GM18508 (cell line): ENCODE data around the gene INPPL1.

Experiments used
- ATAC-seq: cut with Tn5 transposase; IDR thresholded peaks from one replicate; pipeline ENCODE4 v1.9.1; 2021; ENCODE audit warnings: moderate number of reproducible peaks; ENCODE audit not compliant: insufficient read depth, unreplicated experiment

INPPL1 gene

DNA sequence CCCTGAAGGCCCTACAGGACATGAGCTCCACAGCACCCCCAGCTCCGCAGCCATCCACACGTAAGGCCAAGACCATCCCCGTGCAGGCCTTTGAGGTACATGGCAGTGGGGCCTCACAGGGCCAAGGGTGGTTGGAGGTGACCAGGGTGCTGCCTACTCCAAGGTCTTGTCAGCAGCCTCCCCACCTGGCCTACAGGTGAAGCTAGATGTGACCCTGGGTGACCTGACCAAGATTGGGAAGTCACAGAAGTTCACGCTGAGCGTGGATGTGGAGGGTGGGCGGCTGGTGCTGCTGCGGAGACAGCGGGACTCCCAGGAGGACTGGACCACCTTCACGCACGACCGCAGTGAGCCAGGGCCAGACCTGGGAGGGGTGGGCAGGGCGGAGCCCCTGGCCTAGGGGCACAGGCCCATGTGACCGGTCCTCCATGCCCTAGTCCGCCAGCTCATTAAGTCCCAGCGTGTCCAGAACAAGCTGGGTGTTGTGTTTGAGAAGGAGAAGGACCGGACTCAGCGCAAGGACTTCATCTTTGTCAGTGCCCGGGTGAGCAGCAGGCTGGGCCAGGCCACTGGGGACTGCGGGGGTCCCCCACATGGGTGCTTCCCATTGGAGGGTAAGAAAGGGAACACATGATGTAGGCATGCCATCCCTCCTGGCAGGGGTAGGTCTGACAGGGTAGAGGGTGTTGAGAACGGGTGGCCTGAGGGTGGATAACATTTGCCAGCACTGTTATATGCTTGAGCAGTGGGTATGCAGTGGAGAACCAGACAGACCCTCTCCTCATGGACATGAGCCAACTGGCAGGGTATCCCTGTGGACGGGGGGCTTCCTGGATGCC is 5.6 kb downstream of the INPPL1 start:
- no peak for ATAC-seq

GRCh38 chr11:72230764-72231365 is 6.3 kb downstream of the INPPL1 start:
- no peak for ATAC-seq

DNA sequence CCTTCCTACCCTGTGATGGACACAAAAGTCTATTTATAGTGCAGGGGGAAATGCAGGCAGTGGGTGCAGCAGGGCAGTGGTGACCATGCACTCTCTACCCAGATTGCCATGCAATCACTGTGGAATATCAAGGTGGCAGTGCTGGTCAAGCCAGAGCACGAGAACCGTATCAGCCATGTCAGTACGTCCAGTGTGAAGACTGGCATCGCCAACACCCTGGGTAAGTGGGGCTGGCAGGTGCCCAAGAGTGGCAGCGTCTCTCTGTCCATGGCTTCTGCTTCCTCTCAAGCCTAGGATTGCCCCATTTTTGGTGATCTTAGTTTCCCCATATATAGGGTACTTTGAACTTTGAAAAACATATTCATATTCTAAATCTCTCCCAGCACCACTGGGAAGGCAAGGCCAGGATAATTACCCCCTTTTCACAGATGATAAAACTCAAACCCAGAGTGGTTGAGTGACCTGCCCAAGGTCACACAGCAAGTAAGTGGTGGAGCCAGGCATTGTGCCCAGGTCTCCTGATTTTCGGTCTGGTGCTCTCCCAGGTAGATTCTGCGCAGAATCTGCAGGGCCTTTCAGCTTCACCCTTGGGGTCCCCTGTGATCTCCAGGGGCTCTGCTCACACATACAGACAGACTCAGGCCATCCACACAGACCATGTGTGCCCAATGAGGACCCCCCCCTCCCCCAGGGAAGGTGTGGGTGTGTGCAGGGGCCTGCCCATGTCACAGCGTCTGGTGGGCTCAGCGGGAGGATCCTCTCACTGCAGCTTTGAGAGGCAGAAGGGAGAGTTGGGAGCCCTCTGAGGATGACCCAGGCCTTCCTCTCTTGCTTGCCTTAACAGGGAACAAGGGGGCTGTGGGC is 7.1 kb downstream of the INPPL1 start:
- no peak for ATAC-seq

- no peak for ATAC-seq
These were observed 7.9 kb downstream of the INPPL1 start for GRCh38 chr11:72232260-72233055.

DNA sequence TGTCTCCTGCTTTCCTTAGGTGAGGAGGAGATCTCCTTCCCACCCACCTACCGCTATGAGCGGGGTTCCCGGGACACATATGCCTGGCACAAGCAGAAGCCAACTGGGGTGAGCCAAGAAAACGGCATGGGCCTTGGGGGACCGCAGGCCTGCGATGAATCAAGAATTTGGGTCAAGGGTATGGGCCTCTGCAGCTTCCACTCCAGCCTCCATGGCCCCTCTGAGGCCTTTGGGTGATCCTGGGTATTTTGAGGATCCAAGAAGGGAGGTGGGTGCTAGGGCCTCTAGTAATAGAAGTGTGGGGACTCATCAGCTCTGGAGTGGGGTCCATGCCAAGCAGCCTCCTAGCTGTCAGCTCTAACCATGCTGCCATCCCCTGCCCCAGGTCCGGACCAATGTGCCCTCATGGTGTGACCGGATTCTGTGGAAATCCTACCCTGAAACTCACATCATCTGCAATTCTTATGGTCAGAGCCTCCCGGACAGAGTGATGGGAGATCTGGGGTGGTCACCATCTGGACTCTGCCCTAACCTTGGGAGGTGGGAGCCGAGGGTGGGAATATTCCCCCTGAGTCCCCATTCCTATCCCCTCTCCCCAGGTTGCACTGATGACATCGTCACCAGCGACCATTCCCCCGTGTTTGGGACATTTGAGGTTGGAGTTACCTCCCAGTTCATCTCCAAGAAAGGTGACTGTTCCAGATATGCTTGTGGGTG is 8.6 kb downstream of the INPPL1 start:
- ATAC-seq = no peak

GRCh38 chr11:72233773-72234513 is 9.4 kb downstream of the INPPL1 start:
- ATAC-seq = no peak

- ATAC-seq = no peak
These were observed 9.9 kb downstream of the INPPL1 start for GRCh38 chr11:72234514-72234830.

- ATAC-seq = no peak
These were observed 10.4 kb downstream of the INPPL1 start for GRCh38 chr11:72234920-72235319.

DNA sequence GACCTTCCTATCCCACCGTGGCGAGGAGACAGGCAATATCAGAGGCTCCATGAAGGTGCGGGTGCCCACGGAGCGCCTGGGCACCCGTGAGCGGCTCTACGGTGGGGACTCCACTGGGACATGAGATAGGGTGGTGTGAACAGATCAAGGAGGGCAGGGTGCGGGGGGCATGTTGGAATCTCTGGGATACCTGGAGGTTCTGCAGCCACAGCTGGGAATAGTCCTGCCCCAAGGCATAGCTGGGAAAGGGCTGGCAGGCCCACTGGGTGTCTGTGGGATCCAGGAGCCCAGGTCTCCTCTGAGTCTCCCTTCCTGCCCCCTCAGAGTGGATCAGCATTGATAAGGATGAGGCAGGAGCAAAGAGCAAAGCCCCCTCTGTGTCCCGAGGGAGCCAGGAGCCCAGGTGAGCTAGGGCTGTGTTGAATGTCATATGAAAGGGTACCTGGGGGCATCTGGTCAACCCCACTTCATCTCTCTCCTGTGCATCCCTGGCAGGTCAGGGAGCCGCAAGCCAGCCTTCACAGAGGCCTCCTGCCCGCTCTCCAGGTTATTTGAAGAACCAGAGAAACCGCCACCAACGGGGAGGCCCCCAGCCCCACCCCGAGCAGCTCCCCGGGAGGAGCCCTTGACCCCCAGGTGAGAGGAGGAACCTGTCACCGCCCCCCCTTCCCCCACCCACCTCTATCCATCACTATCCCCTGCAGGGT is 10.9 kb downstream of the INPPL1 start:
- ATAC-seq = no peak

GRCh38 chr11:72236083-72236697 is 11.6 kb downstream of the INPPL1 start:
- ATAC-seq = no peak

DNA sequence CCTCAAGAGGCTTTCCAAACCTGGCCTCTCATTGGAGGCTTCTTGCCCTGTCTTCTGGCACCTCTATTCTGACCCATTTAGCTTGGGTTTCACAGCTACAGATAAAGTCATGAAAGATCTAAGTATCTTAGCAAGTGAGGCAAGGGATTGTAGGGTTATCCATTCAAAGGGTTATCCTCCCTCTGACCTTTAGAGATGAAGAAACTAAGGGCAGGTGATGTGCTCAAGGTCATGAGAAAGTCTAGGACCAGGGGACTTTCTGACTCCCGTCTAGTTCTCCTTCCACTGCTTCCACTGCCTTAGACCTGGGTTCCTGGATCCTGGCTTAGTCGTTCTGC is 12.2 kb downstream of the INPPL1 start:
- ATAC-seq = no peak

- no peak for ATAC-seq
These were observed 12.8 kb downstream of the INPPL1 start for GRCh38 chr11:72237112-72237931.

GRCh38 chr11:72238040-72238450 is 13.5 kb downstream of the INPPL1 start:
- ATAC-seq = no peak

DNA sequence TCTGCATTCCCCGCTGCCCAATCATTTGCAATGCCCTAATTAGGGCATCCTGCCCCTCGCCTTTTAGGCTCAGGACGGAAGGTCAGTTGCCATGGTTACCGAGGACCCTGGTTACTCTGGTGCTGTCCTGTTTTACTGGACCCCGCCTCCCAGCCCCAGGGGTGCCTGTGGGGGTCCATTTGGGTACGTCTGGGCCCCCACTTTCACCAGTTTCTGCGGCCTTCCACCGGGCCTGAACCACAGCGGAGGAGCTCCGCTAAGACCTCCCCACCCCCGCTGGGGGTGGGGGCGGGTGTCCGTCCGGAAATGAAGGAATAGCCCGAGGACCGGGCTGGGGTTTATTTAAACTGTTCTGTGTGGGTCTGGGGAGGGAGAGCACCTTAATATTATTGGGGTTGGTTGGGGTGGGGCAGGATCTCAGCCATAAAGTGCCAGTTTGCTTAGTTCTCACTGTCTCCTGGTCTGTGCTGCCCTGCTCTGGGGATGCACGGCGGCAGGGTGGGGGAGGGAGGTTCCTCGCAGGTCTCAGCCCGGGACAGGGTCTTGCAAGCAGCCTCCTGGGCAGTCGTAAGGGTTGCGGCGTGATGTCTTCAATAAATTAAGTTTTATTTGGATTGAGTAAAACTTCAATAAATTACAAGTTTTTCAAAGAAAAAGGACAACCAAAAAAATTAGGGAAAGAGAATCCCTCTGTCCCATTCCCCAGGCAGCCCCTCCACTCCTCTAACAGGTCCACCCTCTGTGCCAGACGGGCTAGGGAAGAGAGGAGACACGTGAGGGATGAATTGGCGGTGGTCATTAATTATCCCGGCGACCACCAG is 14.1 kb downstream of the INPPL1 start:
- ATAC-seq = no peak

- ATAC-seq = no peak
These were observed 14.8 kb downstream of the INPPL1 start for GRCh38 chr11:72239313-72239848.

DNA sequence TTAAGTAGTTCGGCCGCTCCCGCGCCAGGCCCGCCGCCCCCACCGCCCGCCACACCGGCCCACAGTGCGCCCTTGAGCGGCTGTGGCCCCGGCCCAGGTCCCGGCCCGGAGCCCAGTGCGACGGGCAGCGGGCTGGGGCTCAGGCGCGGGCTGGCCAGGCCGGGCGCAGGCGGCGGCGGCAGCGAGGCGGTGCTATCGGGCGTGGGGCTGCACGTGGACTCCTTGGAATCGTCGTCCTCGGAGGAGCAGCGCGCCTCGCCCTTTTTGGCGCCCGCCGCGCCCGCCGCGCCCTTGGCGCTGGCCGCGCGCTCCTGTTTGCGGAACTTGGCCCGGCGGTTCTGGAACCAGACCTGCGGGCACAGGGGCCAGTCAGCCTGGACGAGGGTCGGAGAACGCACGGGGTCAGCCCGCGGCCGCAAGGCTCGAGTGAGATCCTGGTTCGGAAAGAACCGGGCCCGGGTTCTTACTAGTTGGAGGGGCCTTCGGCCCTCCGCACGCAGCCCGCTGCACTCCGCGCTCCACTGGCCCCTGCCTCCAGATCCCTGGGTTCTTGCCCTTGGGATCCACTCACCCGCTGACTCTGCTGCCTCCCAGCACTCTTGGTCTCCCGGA is 15.4 kb downstream of the INPPL1 start:
- no peak for ATAC-seq
